Measurements from ENCODE around the gene MKRN1.
A peak's percentile ranks its signal among the peaks of the same experiment; 100 is the strongest.
"Not testable (repeated sequence)": the region's sequence is repeated elsewhere in the genome, so short reads cannot be mapped to it uniquely, and the experiment has no call there.

MKRN1 gene

GRCh38 chr7:140435252-140435895, 43.9 kb downstream of the MKRN1 start:
- peak; percentile 6 for DNase-seq (ENCODE audit: low read depth, low spot score)

- no peak for DNase-seq (ENCODE audit: low read depth, low spot score)
Measured at GRCh38 chr7:140433396-140433795, 45.9 kb downstream of the MKRN1 start.

- DNase-seq (ENCODE audit: low read depth, low spot score) = no peak
Measured at GRCh38 chr7:140426130-140426529, 53.2 kb downstream of the MKRN1 start.

GRCh38 chr7:140425718-140426117, 53.6 kb downstream of the MKRN1 start:
- no peak for DNase-seq (ENCODE audit: low read depth, low spot score)

DNA sequence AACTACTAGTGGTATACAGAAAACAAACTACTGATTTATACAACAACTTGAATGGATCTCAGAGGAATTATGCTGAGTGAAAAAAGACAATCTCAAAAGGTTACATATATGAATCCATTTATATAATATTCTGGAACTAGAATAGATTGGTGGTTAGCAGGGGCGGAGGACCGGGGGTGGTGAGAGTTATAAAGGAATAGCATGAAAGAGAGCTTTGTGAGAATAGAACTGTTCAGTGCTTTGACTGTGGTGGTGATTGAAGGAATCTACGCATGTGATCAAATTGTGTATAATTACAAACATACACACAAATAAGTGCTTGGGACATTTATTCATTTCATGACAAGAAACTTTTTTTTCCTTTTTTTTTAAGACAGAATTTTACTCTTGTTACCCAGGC, 55.8 kb downstream of the MKRN1 start:
- DNase-seq (ENCODE audit: low read depth, low spot score) = no peak

GRCh38 chr7:140421521-140421920, 57.8 kb downstream of the MKRN1 start:
- DNase-seq (ENCODE audit: low read depth, low spot score) = no peak

- no peak for DNase-seq (ENCODE audit: low read depth, low spot score)
Measured at GRCh38 chr7:140418653-140419052, 60.7 kb downstream of the MKRN1 start.

- not testable (repeated sequence) for DNase-seq (ENCODE audit: low read depth, low spot score)
Measured at GRCh38 chr7:140418156-140418472, 61.2 kb downstream of the MKRN1 start.

- no peak for DNase-seq (ENCODE audit: low read depth, low spot score)
Measured at GRCh38 chr7:140417456-140418155, 61.7 kb downstream of the MKRN1 start.

DNA sequence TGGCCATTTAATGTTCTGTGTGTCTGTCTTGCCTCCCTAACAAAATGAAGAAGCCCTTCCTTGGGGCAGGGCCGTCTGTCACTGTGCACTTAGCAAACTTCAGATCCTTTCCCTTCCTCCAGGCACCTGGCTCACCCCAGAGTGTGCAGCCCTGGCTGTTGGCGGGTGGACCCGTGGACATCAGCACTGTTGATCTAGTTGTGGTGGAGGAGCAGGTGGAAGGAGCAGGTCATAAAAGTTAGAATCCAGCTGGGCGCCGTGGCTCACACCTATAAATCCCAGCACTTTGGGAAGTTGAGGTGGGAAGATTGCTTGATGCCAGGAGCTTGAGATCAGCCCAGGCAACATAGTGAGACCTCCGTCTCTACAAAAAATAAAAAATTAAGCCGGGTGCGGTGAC, 62.7 kb downstream of the MKRN1 start:
- no peak for DNase-seq (ENCODE audit: low read depth, low spot score)

- not testable (repeated sequence) for DNase-seq (ENCODE audit: low read depth, low spot score)
Measured at GRCh38 chr7:140415816-140416215, 63.5 kb downstream of the MKRN1 start.

DNA sequence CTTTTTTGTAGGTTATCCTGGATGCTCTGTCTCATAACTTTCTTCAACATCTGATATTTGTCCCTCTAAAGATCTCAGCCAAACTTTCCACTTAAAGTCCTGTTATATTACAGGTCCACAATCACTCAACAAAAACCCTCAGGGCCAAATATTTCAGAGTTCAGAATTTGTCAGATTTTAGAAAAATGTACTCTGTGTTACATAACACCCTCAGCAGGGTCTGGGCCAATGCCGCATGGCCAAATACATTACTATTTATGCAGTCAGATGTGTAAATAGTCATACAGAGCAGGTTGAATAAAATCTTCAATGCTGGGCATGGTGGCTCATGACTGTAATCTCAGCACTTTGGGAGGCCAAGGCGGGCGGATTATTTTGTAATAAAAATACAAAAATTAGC, 63.9 kb downstream of the MKRN1 start:
- no peak for DNase-seq (ENCODE audit: low read depth, low spot score)

DNA sequence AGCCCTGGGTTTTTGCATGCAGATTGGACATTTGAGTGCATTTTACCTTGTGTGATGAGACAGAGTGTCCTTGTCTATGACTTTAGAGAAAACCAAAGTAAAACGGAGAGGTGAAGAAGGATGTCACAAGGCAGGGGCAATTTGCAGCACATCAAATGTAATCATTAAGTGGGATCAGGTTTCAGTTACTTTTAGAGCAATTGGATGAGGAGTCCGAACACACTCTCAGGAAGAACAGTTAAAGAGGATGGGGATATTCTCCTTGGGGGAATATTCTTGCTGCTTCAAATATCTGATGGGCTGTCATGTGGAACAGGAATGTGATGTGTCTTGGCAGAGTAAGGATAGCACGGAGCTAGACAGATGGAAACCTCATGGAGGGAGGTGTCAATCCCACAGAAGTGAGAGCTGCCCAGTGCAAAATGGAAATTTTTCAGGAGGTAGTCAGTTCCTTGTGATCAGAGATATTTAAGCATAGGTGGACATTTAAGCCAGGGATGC, 74.7 kb downstream of the MKRN1 start:
- DNase-seq (ENCODE audit: low read depth, low spot score) = peak; percentile 57

- no peak for DNase-seq (ENCODE audit: low read depth, low spot score)
Measured at GRCh38 chr7:140403878-140404564, 75.3 kb downstream of the MKRN1 start, which contains the start of gene RAB19. Gene RAB19 (plus strand): TSS chr7:140404058. CDS start chr7:140407647, 3,589 bp downstream.

Measured in astrocyte of the hippocampus (primary cell).